GM15510 (cell line): ENCODE measurements around the gene SMYD4.

Source experiments
- POLR2A ChIP-seq: IDR thresholded peaks from 3 replicates; pipeline ENCODE4 v1.6.1; 2011; ENCODE audit warnings: borderline replicate concordance; ENCODE audit not compliant: insufficient read length; ENCODE audit errors: extremely low read depth

Gene SMYD4

GRCh38 chr17:1847191-1847590, 17.5 kb upstream of the SMYD4 start:
- TF ChIP-seq POLR2A: no peak

- TF ChIP-seq POLR2A: no peak
Observed at GRCh38 chr17:1843947-1844346, 14.2 kb upstream of the SMYD4 start.

- no peak for TF ChIP-seq POLR2A
Observed at GRCh38 chr17:1839516-1839915, 9.8 kb upstream of the SMYD4 start.

GRCh38 chr17:1834380-1835149, 4.9 kb upstream of the SMYD4 start:
- TF ChIP-seq POLR2A: no peak

- TF ChIP-seq POLR2A: no peak
Observed at GRCh38 chr17:1830288-1830687, 586 bp upstream of the SMYD4 start.

GRCh38 chr17:1829216-1829591, 498 bp downstream of the SMYD4 start:
- no peak for TF ChIP-seq POLR2A

GRCh38 chr17:1820528-1821252, 9.0 kb downstream of the SMYD4 start:
- no peak for TF ChIP-seq POLR2A

- TF ChIP-seq POLR2A: no peak
Observed at GRCh38 chr17:1813088-1813487, 16.6 kb downstream of the SMYD4 start.

- no peak for TF ChIP-seq POLR2A
Observed at GRCh38 chr17:1810450-1811103, 19.1 kb downstream of the SMYD4 start.

- TF ChIP-seq POLR2A: no peak
Observed at GRCh38 chr17:1808644-1809043, 21.1 kb downstream of the SMYD4 start.

GRCh38 chr17:1807890-1808289, 21.8 kb downstream of the SMYD4 start:
- TF ChIP-seq POLR2A: no peak

- TF ChIP-seq POLR2A: no peak
Observed at GRCh38 chr17:1803280-1803679, 26.4 kb downstream of the SMYD4 start.

- TF ChIP-seq POLR2A: no peak
Observed at GRCh38 chr17:1802429-1802828, 27.3 kb downstream of the SMYD4 start.

- TF ChIP-seq POLR2A: no peak
Observed at GRCh38 chr17:1800712-1801111, 29.0 kb downstream of the SMYD4 start.

GRCh38 chr17:1800240-1800639, 29.5 kb downstream of the SMYD4 start:
- TF ChIP-seq POLR2A: no peak
